ENCODE data around the gene TRPM4. TPM values are rescaled to one million over a fixed set of nuclear protein-coding genes. Genes with fewer than 3 reads are reported as not detected.
A peak's percentile ranks its signal among the peaks of the same experiment; 100 is the strongest.

Gene TRPM4
- total RNA-seq, 1 donor from 2014 or later = 63.4 TPM

DNA sequence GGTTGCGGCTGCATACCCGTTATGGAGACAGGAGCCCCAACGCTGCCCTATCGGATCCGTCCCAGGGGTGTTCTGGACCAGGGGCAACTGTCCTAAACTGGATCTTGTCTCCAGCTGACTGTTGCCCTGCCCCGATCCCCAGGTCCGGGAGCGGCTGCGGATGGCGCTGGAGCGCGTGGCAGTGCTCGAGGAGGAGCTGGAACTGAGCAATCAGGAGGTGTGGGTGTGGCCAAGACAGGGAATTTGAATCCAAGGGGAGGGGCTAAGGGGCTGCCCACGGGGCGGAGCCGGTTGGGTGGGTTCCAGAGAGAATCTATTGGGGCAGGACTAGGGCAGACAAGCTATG, 28.4 kb upstream of the TRPM4 start:
- TF ChIP-seq CTCF (IDR thresholded peaks at IDR 0.05) = no peak
- Histone ChIP-seq H3K36me3 (no peaks in the 10 kb centered on the region), H3K9me3 (no peaks in the 10 kb centered on the region), H3K4me3 (no peak overlapping the region), H3K27me3 (no peaks in the 10 kb centered on the region), H3K4me1 (peaks cover 0 to 14% of the 10 kb centered on the region in 2 donors), H3K27ac (no peak overlapping the region)
- intact Hi-C loops (cut with DNase I) = loop anchor here (2.0 kb wide), 1 partner anchor 14 kb away; no protein-coding TSS in a partner anchor
- no peak for DNase-seq (ENCODE audit: low spot score in 2 of 2)

GRCh38 chr19:49130325-49130724, 27.3 kb upstream of the TRPM4 start:
- H3K4me3 ChIP-seq = no peak overlapping the region
- intact Hi-C loops (cut with DNase I) = no loop called here
- TF ChIP-seq CTCF (IDR thresholded peaks at IDR 0.05) = no peak
- no peak overlapping the region for H3K27ac ChIP-seq
- no peaks in the 10 kb centered on the region for H3K36me3 ChIP-seq
- H3K9me3 ChIP-seq = no peaks in the 10 kb centered on the region
- peaks cover 0 to 15% of the 10 kb centered on the region in 2 donors for H3K4me1 ChIP-seq
- no peaks in the 10 kb centered on the region for H3K27me3 ChIP-seq
- no peak for DNase-seq (ENCODE audit: low spot score in 2 of 2)

DNA sequence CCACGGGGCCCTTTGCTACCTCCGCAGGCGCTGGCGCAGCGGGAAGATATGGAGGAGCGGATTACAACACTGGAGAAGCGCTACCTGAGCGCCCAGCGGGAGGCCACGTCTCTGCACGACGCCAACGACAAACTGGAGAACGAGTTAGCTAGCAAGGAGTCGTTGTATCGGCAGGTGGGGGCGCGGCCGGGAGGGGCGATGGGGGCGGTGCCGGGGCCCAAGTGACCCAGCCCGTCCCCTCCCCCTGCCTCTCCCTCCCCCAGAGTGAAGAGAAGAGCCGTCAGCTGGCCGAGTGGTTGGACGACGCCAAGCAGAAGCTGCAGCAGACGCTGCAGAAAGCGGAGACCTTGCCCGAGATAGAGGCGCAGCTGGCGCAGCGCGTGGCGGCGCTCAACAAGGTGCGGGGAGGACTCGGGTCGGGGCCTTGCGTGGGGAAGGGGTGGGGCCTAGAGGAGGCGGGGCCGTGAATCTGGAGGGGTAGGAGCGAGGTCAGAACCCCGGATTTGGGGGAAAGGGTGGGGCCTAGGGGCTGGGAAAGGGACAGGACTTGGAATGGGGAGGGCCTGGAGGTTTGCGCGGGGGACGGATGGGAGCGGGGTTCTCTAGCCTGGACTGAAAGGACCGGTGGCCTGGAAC, 24.5 kb upstream of the TRPM4 start:
- no peak for TF ChIP-seq CTCF (IDR thresholded peaks at IDR 0.05)
- H3K27me3 ChIP-seq = no peaks in the 10 kb centered on the region
- no peak for DNase-seq (ENCODE audit: low spot score in 2 of 2)
- no peaks in the 10 kb centered on the region for H3K9me3 ChIP-seq
- intact Hi-C loops (cut with DNase I) = no loop called here
- H3K4me1 ChIP-seq = peaks cover 0 to 12% of the 10 kb centered on the region in 2 donors
- H3K27ac ChIP-seq = no peak overlapping the region
- no peaks in the 10 kb centered on the region for H3K36me3 ChIP-seq
- H3K4me3 ChIP-seq = peak overlapping the region in 1 of 2 donors; percentile 4

GRCh38 chr19:49133621-49134454, 23.8 kb upstream of the TRPM4 start:
- H3K27ac ChIP-seq = no peak overlapping the region
- DNase-seq (ENCODE audit: low spot score in 2 of 2) = peak in 1 of 2 donors; percentile 69
- H3K9me3 ChIP-seq = no peaks in the 10 kb centered on the region
- no peaks in the 10 kb centered on the region for H3K27me3 ChIP-seq
- no peak for TF ChIP-seq CTCF (IDR thresholded peaks at IDR 0.05)
- H3K4me3 ChIP-seq = peak overlapping the region; percentile 4 to 39
- intact Hi-C loops (cut with DNase I) = no loop called here
- H3K4me1 ChIP-seq = peaks cover 0 to 6% of the 10 kb centered on the region in 2 donors
- no peaks in the 10 kb centered on the region for H3K36me3 ChIP-seq

- peaks cover 0 to 6% of the 10 kb centered on the region in 2 donors for H3K4me1 ChIP-seq
- TF ChIP-seq CTCF (IDR thresholded peaks at IDR 0.05) = no peak
- no peaks in the 10 kb centered on the region for H3K36me3 ChIP-seq
- H3K4me3 ChIP-seq = no peak overlapping the region
- H3K27me3 ChIP-seq = no peaks in the 10 kb centered on the region
- H3K9me3 ChIP-seq = no peaks in the 10 kb centered on the region
- intact Hi-C loops (cut with DNase I) = no loop called here
- no peak overlapping the region for H3K27ac ChIP-seq
- DNase-seq (ENCODE audit: low spot score in 2 of 2) = no peak
Measured at GRCh38 chr19:49135686-49136085, 21.9 kb upstream of the TRPM4 start.

Measured in ascending aorta (tissue), 2 donors.